Islet of Langerhans (tissue), 1 donor: ENCODE results near the gene GPR149.

Experiments
- FAIRE-seq: peaks from one replicate; lab custom pipeline; 2011; peaks lifted over from hg19 to GRCh38; lab: Jason Lieb, UNC

GPR149 gene

DNA sequence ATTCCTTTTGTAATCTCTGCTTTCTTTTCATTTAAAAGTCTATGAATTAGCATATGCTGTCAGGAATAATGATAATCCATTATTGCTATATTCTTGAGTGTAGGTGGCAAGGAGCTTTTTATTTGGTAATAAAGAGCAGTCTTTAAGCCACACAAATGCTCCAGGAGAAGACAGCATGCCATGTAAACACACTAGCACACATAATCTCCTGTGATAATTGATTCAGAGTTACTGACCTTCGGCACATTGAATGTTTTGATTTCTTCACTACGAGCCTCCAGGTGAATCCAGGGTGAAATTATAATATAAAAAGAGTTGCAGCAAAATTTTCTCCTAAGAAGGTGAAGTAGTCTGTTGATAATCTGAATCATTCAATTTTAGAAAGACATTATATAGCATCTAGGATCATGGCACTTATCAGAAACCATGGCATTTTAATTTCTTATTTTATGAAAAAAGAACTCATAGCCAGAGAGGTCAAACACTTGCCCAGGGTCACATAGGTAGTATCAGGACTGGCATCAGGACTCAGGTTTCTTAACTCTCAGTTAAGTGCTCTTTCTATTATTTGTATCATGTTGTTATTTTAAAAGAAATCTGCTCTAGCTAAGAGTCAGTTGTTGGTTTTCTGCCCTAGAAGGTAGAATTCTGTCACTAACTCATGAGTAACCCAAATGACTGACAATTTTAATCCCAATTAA lies 84.4 kb downstream of the GPR149 start:
- no peak for FAIRE-seq

DNA sequence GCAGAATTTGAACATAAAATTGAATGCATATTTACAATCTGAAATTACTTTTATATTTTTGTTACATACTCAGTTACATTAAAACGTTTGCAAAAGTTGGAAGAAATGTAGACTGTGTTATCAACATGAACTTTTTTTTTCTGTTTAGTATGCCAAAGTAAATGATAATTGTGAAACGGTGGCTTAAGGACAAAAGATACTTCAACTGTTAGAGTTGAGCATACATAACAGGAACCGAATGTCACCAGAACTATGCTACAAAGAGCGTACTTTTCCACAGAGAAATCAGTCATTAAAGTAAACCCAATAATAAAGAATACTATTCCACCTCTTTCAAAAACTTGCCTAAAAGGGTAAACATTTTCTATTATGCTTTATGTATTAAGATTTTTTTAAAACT lies 91.4 kb downstream of the GPR149 start:
- FAIRE-seq: no peak

DNA sequence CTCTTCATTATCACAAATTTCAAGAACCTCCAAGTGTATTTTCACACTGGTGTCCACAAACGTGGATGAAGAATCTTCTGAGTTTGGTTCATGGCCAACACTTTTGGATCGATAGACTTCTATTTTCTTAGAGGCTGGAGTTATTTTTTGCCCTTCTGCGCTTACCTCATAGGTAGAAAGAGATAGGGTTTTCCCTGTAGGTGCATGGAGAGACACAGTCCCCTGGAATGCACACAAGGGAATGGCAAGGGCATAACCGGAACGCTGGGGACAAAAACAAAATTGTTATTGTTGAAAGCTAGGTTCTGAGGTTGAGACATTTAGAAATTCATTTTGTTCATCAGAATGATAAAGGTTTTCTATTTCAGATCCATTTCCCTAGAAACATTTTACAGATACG lies 92.0 kb downstream of the GPR149 start:
- no peak for FAIRE-seq

DNA sequence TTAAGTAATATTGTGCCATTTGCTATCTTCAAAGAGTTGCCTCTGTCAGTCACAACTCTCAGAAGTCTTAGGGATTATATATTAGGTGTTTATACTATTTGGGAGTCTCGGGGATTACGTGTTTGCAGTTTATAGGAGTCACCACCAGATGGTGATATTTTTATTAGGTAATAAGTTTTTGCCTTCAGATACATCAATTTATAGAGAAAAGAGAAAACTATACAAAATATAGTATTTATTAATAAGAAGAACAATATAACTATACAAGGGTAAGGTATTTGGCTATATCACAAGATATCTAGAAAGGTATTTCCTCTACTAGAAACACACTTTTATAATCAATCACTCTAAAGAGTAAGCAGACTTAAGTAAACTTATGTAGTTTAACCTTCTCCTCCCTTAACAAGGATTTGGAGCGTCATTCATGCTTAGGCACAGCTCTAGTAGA lies 95.0 kb downstream of the GPR149 start:
- peak; percentile 94 for FAIRE-seq

DNA sequence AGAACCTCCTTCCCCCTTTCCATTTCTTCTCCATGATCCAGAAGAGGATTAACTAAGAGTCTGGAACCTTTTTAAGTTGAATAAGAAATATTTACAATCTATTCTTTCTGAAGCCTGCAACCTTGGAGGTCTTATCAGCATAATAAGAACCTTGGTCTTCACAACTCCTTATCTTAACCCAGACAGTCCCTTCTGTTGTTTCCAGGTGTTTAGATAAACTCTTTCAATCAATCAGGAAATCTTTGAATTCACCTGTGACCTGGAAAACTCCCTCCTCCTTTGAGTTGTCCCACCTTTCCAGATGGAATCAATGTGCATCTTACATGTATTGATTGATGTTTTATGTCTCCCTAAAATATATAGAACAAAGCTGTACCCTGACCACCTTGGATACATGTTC lies 102.1 kb downstream of the GPR149 start:
- FAIRE-seq: no peak

DNA sequence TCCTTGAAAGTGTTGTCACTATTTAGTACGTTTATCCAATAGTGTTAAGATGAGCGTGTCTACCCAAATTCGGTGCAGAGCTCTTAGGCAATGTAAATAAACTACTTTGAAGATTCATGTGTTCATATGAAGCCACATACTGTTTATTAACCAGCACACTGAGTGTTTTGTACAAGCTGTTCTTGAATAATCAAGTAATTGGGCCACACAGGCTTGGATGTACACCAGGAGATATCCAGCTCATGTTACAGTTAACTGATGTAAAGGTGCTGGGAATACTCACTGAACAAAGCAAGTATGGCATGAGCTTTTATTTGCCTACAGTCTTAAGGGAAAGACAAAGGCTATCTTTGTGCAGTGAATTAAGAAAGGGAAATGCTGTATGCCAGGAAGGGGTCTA lies 105.1 kb downstream of the GPR149 start:
- FAIRE-seq: no peak

DNA sequence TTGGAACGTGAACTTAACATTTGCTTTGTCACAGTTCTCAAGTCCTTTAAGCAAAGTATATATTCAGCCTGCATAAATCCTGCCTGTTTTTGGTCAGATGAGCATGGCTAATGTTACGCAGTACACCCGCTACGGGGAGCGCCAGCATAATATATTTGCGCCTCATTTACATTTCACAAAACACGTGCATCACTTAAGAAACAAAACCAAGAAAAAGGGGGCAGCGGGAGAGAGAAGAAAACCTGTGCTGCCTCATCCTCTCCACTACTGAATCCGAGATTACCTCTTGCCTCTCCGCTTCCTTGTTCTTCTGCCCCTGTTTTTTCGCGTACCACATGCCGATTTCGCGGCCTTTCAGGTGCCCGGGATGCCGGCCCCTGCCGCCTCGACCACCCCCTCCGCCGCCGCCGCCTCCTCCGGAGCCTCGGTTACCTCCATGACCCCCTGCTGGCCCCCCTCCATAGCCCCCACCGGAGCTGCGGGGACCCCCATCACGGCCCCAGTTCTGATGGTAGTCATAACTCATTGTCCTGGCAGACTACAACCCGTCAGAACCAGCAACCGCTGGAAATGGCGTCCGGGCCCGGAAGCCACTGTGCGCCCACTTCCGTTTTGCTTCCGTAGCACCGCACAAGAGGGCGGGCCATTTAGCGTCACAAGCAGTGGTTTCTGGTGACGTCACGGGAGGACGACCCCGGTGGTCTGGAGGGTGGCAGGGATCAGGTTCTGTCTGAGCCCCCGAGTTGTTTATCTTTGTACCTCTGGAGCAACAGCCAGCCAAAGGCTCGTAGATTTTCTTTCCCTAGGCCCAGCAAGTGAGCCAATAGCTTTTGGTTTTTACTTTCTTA lies 105.9 kb downstream of the GPR149 start, which contains the start of gene DHX36:
DHX36 (minus strand) TSS at position 597 of the 848 bp plus-strand sequence; CDS start at position 526, 71 bp downstream.
- FAIRE-seq: peak; percentile 21

DNA sequence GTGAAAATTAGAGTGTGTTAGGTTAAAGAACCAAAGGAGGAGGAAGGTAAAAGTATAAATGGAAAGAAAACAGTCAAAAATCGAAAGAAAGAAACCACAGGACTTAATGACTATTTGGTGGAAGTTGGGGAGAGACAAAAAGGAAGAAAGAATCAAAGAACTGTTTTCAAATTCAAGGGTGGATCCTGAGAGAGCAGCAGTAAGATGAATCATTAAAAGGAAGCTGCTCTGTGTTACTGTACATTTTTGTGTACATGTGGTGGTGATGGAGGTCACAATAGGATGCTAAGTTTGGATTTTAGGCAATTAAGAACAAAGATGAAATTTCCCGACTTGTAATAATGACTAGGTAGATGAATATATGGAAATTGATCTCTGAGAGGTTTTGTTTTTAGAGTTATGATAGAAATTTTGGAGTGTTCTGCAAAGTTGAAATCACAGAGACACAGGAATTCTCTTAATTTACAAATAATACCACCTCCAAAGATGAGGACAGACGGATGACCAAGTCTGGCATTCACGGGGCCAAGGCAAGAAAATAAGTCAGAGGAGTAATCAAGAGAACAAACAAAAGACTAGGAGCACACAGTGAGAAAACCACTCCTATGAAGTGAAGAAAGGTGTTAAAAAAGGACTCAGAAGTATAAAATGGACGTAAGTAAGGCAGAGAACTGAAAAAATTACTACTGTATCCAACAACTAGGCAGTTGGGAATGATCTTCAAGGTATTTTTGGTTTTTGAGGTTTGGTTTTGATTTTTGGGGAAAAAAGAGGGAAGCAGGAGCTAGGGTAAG lies 112.8 kb downstream of the GPR149 start:
- no peak for FAIRE-seq

DNA sequence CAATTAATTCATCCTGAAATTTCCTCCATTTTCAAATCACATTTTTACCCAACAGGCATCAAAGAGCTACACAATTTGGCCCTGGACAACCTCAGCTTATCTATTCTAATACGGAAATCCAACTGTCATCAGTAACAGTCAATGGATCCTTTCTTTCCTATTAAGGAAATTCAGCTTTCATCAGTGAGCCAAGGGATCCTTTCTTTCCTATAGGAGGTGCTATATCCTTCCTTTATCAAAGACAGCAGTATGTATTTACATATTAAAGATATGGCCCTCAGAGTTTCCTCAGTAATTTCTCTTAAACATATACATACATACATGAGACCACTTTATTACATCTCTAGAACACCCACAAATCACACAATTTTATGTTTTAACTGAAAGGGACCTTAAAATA lies 115.8 kb downstream of the GPR149 start:
- FAIRE-seq: no peak

DNA sequence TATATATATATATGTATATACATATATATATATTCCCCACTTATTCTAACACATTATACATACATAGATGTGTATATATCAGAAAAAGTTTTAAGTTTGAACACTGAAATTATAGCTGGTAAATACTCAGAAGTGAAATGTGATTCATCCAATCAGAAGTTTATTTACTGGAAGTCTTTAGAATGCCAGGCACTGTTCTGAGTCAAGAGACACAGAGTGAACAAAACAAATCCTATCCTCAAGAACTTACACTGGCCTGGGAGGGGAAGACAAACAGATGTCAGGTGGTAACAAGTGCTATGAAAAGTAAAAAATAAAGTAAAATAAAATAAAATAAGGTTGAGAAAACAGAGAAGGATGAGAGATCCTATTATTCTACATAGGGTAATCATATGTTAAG lies 119.2 kb downstream of the GPR149 start:
- FAIRE-seq: no peak

DNA sequence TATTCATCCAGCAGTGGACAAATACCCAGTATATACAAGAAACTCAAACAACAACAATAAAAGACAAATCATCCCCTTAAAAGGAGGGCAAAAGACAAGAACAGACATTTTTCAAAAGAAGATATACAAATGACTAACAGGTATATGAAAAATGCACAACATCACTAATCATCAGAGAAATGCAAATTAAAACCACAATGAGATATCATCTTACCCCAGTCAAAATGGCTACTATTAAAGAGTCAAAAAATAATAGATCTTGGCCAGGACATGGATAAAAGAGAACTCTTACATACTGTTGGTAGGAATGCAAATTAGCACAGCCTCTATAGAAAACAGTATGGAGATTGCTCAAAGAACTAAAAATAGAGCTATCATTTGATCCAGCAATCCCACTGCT lies 122.6 kb downstream of the GPR149 start:
- FAIRE-seq: no peak

DNA sequence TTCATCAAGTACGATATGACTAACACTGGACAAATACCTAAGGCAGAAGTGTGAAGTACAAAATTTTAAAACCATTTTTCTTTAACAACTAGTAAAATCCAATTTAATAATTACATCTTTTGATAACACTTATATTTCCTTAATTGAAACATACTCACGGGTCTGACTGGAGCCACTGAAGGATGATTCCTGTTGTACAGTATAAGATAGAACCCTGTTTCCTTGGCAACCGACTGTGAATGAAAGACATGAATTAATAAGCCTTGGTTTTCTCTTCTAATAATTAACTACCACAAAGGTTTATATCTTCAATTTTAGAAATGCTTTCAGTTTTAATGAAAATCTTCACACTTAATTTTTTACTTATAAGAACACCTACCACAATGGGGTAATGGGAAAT lies 125.1 kb downstream of the GPR149 start:
- peak; percentile 49 for FAIRE-seq

DNA sequence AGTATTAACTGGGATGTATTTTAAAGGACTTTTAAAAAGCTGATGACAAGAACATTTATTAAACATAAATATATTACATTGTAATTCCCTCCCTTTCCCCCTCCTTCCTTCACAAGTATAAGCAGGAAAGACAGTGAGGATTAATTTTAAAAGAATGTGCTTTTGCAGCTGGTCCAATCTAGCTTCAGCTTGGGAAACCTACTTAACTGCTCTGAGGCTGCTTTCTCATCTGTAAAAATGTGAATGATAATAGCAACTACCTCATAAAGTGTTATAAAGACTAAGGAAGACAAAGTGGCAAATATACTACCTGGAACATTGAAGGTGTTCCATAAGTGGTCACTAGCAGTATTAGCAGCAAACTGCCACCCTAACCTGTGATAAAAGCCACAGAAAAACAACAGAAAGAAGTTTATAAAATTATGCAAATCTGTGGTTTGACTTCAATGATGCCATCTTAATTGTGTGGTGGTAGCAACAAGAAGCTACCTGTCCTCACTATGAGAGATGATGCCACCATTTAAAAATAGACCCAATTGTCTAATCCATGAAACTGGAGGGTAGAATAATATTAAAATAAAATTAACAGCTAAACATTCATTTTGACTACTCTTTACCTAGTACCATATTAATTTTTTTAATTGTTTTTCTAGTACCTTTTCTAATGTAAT lies 125.7 kb downstream of the GPR149 start:
- FAIRE-seq: peak; percentile 88

DNA sequence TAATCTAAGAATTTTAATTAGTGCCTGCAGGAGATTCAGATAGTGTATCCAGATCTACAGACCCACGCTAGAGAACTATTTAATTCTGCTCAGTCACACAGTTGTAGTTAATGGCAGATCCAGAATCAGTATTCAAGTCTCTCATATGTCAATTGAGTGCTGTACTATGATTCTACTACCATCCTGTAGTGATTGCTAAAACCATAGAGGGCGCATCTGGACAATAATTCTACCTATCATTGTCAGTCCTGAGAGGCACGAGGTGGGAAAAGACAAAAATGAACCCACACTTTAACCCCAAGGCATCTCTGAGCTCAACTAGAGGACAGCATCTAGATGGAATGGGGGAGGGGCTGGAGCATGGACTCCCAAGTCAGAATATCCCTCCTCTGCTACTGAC lies 128.4 kb downstream of the GPR149 start:
- no peak for FAIRE-seq

DNA sequence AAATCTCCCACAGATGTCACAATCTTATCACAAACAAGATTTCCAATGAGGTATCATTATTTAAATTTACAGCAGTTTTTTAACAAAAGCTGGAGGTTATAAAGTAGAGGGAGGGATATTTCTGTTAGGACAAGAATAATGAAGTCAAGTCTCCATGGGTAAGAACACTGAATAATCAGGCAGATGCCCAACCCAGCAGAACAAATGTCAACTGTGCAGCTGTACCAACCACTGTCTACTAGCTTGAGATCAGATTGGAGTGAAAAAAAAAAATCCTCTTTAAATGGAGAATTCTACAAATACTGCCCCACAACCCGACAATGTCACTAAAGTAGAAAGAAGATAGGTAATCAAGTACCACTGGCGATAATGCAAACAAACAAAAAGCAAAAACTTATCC lies 136.0 kb downstream of the GPR149 start:
- FAIRE-seq: peak; percentile 53

DNA sequence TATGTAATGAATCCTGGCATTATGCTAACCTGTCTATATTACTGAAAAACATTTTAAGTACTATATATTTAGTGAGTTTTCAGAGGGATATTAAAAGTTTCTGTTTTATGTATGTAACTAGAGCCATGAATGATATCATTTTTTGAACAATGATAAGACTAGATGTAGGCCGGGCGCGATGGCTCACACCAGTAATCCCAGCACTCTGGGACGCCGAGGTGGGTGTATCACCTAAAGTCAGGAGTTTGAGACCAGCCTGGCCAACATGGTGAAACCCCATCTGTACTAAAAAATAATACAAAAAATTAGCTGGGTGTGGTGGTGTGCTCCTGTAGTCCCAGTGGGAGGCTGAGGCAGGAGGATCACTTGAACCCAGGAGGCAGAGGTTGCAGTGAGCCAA lies 139.8 kb downstream of the GPR149 start:
- no peak for FAIRE-seq
